ENCODE results near the gene SKI. TPM values are rescaled to one million over a fixed set of nuclear protein-coding genes. Genes with fewer than 3 reads are reported as not detected.
A peak's percentile ranks its signal among the peaks of the same experiment; 100 is the strongest.

The SKI gene
- total RNA-seq, 1 donor from 2014 or later, result 15.5 TPM

DNA sequence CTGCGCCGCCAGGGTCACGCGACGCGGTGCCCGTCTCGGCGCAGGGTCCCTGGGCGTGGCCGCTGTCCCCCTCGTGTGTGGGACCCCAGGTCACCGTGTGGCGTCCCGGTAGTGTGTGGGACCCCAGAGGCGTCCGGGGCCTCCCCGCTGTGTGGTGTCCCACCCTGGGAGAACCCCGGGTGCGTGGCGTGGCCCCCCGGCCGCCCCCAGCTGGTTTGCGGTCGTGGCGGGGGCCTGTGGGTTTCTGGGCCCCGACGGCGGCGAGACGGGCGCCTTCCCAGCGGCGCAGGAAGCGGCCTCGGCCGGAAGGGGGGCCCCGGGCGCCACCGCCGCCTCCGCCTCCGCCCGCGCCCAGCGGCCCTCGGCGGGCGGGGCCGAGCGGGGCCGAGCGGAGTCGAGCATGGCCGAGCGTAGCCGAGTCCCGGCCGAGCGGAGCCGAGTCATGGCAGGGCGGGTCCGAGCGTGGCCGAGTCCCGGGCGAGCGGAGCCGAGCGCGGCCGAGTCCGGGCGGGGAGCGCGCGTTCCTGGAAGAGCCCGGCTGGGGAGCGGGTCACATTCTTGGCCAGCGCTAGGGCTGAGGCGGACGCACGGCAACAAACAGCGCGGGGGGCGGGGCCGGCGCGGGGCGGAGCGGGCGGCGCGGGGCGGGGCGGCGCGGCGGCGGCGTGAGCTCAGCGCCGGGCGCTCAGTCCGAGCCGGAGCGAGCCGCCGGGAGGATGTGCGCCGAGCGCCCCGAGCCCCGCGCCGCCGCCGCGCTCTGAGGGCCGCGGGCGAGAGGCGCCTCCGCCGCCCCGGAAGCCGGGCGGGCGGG is 568 bp upstream of the SKI start:
- no peak for FAIRE-seq
- peak; percentile 100 for DNase-seq (ENCODE audit: low spot score in 2 of 2)

DNA sequence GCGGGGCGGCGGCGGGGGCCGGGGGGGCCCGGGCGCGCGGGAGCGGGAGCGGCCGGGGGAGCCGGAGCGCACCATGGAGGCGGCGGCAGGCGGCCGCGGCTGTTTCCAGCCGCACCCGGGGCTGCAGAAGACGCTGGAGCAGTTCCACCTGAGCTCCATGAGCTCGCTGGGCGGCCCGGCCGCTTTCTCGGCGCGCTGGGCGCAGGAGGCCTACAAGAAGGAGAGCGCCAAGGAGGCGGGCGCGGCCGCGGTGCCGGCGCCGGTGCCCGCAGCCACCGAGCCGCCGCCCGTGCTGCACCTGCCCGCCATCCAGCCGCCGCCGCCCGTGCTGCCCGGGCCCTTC is 546 bp downstream of the SKI start:
- no peak for FAIRE-seq
- no peak for DNase-seq (ENCODE audit: low spot score in 2 of 2)

DNA sequence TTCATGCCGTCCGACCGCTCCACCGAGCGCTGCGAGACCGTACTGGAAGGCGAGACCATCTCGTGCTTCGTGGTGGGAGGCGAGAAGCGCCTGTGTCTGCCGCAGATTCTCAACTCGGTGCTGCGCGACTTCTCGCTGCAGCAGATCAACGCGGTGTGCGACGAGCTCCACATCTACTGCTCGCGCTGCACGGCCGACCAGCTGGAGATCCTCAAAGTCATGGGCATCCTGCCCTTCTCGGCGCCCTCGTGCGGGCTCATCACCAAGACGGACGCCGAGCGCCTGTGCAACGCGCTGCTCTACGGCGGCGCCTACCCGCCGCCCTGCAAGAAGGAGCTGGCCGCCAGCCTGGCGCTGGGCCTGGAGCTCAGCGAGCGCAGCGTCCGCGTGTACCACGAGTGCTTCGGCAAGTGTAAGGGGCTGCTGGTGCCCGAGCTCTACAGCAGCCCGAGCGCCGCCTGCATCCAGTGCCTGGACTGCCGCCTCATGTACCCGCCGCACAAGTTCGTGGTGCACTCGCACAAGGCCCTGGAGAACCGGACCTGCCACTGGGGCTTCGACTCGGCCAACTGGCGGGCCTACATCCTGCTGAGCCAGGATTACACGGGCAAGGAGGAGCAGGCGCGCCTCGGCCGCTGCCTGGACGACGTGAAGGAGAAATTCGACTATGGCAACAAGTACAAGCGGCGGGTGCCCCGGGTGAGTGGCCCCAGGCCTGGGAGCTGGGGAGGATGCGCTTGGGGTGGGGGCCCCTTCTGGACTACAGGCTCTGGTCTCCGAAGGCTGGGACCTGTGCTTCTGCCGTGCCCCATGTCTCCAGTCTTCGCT is 1.1 kb downstream of the SKI start:
- FAIRE-seq (no peak), DNase-seq (ENCODE audit: low spot score in 2 of 2) (peak in 1 of 2 donors; percentile 81)

DNA sequence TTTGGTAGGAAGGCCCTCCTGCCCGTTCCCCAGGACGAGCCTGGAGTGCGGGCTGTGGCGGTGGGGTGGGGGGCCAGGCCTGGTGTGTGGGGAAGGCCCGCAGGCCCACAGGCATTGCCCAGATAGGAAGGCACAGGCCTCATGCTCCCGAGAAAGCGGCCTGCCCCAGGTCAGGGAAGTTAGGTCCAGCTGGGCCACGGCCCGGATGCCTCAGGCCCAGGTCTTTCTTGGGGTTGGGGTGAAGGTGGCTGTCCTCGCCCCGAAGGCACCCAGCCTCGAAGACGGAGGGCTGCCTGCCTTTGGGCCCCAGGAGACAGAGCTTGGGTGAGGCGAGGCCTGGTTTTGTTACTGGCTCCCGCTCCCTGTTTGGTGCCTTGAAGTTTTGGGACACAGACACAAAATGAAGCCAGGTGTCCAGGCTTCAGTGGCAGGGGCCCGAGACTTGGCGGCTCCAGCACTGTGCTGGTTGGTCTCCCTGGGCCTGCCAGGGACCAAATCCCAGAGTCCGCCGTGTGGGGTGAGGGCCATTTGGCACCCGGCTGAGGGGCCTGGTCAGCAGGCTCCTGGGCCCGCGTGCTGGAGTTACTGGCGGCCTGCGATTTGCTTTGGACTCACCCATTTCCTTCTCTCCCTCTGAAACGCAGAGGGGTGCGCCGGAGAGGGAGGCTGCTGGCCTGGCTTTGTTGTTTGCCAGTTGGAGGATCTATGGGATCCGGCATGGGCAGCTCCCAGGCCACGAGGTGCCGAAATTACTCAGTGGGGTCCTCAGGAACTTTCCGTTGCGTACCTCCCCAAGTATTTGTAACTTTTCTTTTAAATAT is 2.0 kb downstream of the SKI start:
- FAIRE-seq, result no peak
- DNase-seq (ENCODE audit: low spot score in 2 of 2), result no peak

DNA sequence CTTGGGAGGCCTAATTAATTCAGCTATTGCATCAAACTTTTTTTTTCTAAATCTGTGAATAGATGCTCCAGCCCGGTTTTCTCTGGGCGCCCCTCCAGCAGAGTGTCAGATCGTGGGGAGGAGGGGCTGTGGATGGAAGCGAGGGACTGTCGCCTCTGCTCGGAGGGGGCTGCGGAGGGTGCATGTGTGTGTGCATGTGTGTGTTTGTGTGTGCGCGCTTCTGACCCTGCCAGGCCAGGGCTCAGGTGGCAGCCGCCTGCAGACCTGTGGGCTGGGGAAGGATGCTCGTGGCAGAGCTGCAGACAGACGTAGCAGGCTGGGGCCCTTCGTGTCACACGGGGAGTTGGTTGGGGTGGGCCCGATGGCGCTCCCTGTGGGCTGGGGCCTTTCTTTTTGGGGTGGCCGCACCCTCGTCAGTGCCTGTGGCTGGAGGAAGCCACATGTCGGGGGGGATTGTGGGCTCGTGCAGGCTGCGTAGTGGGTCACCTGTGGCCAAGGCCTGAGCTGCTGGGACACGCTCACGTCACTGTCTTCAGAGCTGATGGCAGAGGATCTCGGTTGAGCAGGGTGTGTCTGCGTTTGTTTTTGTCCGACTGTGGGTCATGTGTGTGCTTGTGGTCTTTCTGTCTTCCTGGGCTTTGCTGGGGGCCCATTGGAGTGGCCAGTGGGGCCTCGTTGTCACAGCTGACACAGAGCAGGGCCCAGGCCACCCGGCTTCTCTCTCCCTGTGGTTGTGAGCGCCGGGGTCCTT is 2.8 kb downstream of the SKI start:
- no peak for FAIRE-seq
- peak in 1 of 2 donors; percentile 78 for DNase-seq (ENCODE audit: low spot score in 2 of 2)

DNA sequence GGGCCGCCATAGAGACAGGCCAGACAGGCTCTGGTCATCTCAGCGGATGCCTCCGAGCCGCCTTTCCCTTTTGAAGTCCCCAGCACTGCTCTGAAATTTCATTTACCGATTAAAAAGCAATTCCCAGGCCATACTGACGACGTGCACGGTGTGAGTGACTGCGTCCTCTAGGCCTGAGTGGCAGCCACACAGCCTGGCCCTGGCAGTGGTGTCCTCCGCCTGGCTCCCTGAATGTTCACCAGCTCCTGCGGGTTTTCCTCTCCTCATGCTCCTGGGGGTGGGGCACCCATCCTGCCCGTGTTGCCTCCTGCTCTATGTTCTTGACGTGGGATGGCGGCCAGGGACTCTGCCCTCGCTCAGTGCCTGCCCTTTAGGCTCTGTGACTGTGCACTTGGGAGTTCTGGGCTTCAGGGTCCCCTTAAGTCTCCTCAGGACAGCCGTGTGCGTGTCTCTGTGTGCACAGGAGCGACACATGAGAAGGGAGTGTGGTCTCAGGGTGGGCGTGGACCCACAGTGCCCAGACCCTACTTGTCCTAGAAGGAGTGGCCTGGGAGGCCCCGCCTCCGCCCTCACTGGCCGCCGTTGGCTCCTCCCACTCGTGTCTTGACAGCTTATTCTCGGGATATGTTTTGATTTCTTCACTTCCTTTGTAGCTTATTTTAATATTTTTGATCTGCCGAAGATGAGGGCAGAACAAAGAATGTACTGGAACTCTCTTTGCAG is 3.6 kb downstream of the SKI start:
- FAIRE-seq (no peak), DNase-seq (ENCODE audit: low spot score in 2 of 2) (no peak)

DNA sequence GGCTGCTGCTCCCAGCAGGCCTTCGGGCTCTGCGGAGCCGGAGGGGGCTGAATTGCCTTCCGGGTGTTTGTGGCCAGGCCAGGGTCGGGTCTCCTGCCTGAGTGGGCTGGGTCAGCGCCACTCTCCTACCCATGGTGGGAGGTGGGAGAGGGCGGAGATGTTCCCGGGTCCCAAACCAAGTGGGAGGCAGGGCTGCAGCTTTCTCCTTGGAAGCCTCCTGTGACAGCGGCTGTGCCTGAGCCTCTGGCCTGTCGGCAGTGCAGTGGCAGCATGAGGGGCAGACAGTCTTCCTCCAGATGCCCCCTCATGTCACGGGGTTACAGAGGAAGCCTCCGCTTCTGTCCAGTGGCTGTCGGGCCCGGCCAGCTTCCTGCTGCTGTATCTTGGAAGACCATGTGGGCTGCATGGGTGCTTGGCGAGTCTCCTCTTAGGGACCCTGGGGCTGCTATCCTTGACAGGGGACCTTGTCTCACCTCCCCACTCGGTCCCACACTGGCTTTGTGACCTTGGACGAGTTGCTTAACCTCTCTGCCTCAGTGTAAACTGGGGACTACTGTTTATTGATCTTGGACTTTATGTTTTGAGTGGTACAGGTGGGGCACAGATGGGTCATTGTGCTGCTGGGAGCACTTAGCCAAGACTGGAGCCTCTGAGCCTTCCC is 4.3 kb downstream of the SKI start:
- DNase-seq (ENCODE audit: low spot score in 2 of 2) (no peak), FAIRE-seq (no peak)

DNA sequence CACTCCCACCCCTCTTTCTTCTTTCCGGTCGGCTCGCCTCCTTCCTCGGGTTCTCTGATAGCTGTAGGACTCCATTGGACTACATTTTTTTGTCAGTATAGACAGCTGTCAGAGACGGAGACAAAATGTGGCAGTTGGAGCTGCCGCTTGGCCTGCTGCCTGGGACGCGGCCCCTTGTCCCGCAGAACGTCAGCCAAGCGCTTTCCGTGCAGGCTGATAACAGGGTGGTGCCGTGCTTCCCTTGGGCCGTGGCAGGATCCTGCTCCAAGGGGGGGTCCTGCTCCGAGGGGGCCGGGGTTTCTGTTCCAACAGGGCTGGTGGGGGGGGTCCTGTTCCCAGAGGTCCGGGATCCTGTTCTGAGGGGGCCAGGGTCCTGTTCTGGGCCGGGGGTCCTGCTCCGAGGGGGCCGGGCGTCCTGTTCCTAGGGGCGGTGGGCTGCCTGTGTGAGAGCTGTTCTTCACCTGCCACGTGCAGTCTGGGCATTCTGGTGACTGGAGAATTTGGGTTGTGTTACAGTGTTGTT is 4.9 kb downstream of the SKI start:
- DNase-seq (ENCODE audit: low spot score in 2 of 2), result no peak
- FAIRE-seq, result no peak

DNA sequence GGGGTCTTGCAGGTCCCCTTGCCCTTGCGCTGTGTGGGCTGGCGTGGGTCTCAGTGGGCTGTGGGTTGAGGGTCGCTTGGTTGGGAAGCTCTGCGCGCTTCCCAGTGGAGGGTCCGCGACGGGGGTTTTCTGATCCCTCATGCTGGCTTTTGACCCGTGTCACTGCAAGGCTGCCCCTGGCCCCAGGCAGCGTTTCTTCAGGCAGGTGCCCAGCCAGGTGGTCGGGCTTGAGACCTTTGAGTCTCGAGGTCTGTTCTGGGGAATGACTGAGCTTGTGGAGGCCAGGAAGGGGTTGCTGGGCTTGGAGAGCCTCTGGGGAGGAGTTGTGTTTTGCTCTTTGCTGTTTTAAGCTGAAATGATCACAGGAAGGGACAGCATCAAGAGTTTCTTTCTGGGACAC is 5.3 kb downstream of the SKI start:
- FAIRE-seq (no peak), DNase-seq (ENCODE audit: low spot score in 2 of 2) (no peak)

DNA sequence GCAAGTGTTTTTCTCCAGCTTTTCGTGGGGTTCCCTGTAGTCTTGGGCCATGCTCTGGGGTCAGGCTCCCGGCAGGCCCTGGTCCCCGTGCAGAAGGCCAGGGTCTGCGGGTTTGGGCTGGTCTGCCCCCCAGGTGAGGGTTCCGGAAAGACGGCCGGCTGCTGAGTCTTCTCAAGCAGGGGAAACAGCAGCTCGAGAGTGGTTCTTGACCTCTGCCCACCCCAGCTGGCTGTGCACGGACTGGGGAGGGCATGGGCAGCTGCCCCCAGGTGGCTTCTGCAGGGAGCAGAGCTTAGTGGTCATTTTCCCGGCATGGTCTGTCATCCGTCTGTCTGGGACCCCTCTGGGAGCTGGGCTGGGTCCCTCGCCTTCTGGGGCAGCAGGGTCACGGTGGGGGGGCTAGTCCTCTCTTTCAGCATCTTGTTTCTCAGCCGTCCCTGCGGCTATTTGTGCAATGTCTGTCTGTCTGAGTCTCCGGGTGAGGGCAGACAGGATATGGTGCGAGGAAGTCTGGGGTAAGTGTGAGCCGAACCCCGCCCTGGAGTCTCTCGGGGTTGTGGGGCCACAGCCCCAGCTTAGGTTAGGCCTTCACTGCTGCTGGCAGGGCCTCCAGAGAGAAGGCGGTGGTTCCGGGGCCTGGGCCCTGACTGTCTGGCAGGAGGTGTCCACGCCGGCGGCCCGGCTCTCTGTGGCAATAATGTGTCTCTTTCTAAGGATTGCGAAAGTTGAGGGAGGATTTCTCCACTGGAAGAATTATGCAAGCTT is 6.1 kb downstream of the SKI start:
- FAIRE-seq, result no peak
- DNase-seq (ENCODE audit: low spot score in 2 of 2), result no peak

DNA sequence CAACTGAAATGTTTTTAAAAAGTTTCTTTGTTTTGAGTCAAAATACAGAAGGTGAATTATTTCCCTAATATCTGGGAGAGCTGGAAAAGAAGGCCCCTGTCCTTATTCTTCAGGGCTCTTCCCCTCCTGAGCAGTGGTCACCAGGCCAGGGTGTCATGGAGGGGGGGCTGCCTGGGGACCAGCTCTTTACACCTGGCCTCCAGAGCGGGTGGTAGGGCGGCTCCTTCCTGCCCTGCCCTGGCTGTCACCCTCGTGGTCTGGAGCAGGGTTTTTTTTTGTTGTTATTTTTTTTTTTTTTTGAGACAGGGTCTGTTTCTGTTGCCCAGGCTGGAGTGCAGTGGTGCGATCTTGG is 6.6 kb downstream of the SKI start:
- FAIRE-seq, result no peak
- DNase-seq (ENCODE audit: low spot score in 2 of 2), result no peak

DNA sequence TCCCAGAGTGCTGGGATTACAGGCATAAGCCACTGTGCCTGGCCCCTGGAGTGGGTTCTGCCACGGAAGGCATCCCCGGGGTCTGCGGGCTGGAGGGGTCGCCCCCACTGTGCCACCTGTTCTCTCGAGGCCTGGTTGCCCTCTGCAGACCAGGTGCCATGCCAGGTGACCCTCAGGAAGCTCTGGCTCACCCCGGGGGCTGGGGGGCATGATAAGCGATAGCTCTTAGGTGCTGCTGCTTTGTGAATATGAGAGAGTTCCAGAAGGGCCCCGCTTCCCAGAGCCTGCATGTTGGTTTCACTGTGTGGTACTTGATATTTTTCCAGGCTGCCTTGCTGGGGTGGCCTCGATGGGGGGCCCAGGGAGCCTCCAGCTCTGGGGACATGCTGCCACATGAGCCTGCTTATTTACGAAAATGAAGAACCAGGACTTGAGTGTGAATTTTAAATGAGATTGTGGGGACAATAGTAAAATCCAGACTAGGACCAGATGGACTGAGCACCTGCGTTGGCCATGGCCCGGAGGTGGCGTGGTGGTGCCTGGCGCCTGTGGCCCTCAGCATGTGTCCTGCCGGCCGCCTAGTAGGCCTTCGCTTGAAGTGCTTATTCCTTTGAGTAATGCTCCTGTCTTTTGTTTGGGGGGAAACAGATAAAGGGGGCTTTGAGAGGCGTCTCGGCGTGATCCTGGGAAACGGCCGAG is 7.3 kb downstream of the SKI start:
- FAIRE-seq, result no peak
- DNase-seq (ENCODE audit: low spot score in 2 of 2), result no peak

DNA sequence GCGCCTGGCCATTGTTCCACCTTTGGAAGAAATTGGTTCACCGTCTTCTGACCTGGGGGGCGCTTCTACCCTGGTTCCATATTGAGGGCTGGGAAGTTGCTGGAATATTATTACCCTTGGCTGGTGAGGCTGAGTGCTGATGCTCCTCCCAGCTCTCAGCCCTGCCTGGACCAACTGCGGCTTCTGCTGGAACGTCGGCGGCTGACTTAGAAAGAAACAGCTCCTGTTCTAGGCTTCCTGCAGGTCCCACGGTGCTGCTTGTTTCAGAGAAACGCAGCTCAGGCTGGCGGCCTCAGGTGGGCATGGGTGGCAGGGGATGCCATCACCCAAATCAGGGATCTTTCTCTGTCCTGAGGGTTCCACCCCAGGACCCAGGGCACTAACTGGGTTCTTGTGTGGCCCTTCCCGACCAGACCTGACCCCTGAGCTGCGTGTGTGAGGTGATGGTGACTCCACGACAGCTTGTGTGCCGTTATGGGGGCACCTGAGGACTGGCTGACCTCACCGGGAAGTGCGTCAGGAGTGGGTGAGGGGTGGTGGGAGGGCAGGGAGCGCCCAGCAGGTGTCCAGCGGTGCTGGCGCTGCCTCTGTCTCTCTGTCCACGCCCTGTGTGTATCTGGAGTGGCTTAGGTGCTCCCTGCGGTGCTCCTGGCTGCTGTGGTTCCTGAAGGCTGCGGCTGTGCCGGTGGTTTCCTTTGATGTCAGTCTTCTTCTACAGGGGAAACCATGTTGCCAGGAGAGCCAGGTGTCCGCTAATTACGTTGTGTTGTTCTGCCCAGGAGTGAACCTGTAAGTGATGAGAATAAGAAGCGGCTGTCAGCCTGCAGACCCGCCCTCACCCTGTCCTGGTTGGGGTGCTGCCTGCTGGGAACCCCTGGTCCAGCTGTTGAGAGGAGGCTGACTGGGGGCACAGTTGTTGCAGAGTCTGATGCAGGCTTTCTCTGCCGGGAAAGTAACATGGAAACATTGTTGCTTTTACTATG is 8.9 kb downstream of the SKI start:
- FAIRE-seq, result no peak
- no peak for DNase-seq (ENCODE audit: low spot score in 2 of 2)

DNA sequence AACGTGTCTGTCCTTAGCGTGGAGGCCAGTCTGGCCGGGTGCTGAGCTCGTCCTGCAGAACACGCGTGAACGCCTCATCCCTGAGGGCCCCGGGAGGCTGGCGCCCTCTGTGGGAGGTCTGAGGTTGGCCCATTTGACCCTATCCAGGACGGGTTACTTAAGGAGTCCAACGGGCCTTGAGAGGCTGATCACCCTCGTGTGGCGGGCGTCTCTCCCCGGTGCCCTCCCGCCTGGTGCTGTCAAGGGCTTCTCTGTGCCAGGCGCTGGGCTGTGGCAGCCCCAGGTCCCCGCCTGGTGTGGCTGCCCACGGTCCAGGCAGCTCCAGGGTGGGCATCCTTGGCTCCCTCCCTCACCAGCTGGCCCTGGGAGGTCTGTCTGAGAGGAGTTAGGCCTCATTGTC is 9.7 kb downstream of the SKI start:
- DNase-seq (ENCODE audit: low spot score in 2 of 2) (no peak), FAIRE-seq (no peak)

DNA sequence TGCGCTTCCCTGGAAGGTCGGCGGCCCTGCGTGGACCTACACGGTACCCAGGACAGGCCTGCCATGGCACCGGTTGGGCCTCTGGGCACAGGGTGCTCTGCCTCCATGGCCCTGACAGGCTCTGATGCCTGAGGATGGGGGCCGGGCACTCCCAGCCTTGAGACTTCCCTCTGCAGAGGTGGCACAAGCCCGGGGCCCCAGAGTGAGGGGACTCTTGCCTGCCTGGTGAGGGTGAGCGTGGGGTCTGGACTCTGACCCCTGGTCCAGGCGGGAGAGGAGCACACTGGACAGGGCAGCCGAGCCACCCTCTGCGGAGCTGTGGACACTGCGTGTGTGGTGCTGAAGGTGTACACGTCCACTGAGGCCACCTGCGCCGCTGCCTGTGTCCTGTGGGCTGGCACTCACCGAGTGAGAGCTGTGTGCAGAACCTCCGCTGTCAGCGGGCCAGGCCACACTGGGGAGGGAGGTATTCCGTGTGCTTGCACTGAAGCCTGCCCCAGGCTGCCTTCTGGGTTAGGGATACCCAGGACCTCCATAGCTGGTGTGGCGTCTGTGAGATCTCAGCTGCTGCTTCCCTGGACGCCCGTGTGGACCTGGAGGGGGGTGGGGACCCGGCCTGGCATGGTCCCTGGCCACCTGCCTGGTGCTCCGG is 10.4 kb downstream of the SKI start:
- DNase-seq (ENCODE audit: low spot score in 2 of 2) (no peak), FAIRE-seq (no peak)

DNA sequence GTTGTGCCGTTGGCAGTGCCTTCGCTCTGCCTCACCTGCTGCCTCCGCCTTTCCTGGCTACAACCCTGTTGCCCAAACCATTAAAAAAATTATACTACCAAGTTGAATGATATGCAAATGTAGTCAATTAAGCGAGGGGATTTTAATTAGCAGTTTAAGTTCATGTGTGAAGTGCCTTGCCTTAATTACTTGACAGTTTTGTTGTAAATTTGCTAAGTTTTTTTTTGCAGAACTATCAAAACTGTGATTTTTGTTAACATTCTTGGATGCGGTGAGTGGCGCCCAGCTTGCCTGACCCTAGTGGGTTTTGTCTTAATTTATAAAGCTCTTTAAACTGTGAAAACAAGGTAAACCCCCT is 10.9 kb downstream of the SKI start:
- DNase-seq (ENCODE audit: low spot score in 2 of 2), result no peak
- no peak for FAIRE-seq
